Neural cell (in vitro differentiated cells): ENCODE data around the gene MACF1. TPM values are rescaled to one million over a fixed set of nuclear protein-coding genes. Genes with fewer than 3 reads are reported as not detected.

Experiments used
- H2AFZ ChIP-seq: fragments of 200-600, 300-800 bp; sonication (generic), shearing (Covaris generic); 2 replicates; pipeline ENCODE4 v1.6.0; 2014; ENCODE audit warnings: low read depth, mild to moderate bottlenecking, antibody characterized with exemption, low read length, moderate library complexity
- H3F3A ChIP-seq: fragments of 200-600 bp; shearing (Covaris generic); 2 replicates; pipeline ENCODE4 v1.6.1; 2016; ENCODE audit warnings: mild to moderate bottlenecking, moderate library complexity, mixed read lengths, antibody characterized with exemption, low read length; ENCODE audit not compliant: insufficient read depth, poor library complexity, severe bottlenecking
- H3K27ac ChIP-seq: fragments of 200-600, 300-800 bp; sonication (generic), shearing (Covaris generic); 2 replicates; pipeline ENCODE4 v1.5.1; 2014; ENCODE audit warnings: mild to moderate bottlenecking, low read length, moderate library complexity
- H3K27me3 ChIP-seq: fragments of 300-800, 200-600 bp; sonication (generic), shearing (Covaris generic); 2 replicates; pipeline ENCODE4 v1.6.0; 2014; ENCODE audit warnings: mild to moderate bottlenecking, low read depth, low read length, moderate library complexity; ENCODE audit not compliant: insufficient read depth
- H3K36me3 ChIP-seq: fragments of 300-800, 200-600 bp; sonication (generic), shearing (Covaris generic); 2 replicates; pipeline ENCODE4 v1.5.1; 2014; ENCODE audit warnings: mild to moderate bottlenecking, antibody characterized with exemption, low read length, moderate library complexity; ENCODE audit not compliant: insufficient read depth
- H3K4me2 ChIP-seq: fragments of 300-800, 200-600 bp; sonication (generic), shearing (Covaris generic); 2 replicates; pipeline ENCODE4 v1.6.0; 2014; ENCODE audit warnings: mild to moderate bottlenecking, low read length
- H3K4me3 ChIP-seq: fragments of 300-800, 200-600 bp; sonication (generic), shearing (Covaris generic); 2 replicates; pipeline ENCODE4 v1.5.1; 2014; ENCODE audit warnings: mild to moderate bottlenecking, low read length, moderate library complexity
- H3K79me2 ChIP-seq: fragments of 200-600 bp; shearing (Covaris generic); replicated peaks from 2 replicates; pipeline ENCODE4 v1.6.0; 2014; ENCODE audit warnings: mild to moderate bottlenecking, low read length, moderate library complexity; ENCODE audit not compliant: insufficient read depth
- H3K9ac ChIP-seq: fragments of 300-800, 200-600 bp; sonication (generic), shearing (Covaris generic); 2 replicates; pipeline ENCODE4 v1.6.1; 2016; ENCODE audit warnings: mild to moderate bottlenecking, low read length, mixed read lengths
- H3K9me2 ChIP-seq: fragments of 200-600 bp; shearing (Covaris generic); 2 replicates; pipeline ENCODE4 v1.6.1; 2016; ENCODE audit warnings: mild to moderate bottlenecking, low read length, mixed read lengths; ENCODE audit not compliant: insufficient read depth
- H3K9me3 ChIP-seq: fragments of 200-600, 300-800 bp; sonication (generic), shearing (Covaris generic); 2 replicates; pipeline ENCODE4 v1.6.1; 2016; ENCODE audit warnings: mild to moderate bottlenecking, mixed run types, low read length, moderate library complexity, mixed read lengths
- H4K20me1 ChIP-seq: fragments of 200-600 bp; shearing (Covaris generic); 2 replicates; pipeline ENCODE4 v1.6.1; 2016; ENCODE audit warnings: mild to moderate bottlenecking, mixed run types; ENCODE audit not compliant: insufficient read depth
- EP300 ChIP-seq: fragments of 450-650 bp; conservative IDR thresholded peaks from 2 replicates; pipeline ENCODE4 v1.6.1; 2014; ENCODE audit warnings: antibody characterized with exemption, mild to moderate bottlenecking, moderate library complexity; ENCODE audit not compliant: poor library complexity, severe bottlenecking
- EZH2 ChIP-seq: fragments of 200-600, 300-800 bp; shearing (Covaris generic), sonication (generic); IDR thresholded peaks from 2 replicates; pipeline ENCODE4 v1.6.1; 2014; ENCODE audit warnings: antibody characterized with exemption, low read length, borderline replicate concordance, mild to moderate bottlenecking; ENCODE audit not compliant: insufficient read depth, poor library complexity, severe bottlenecking
- MXI1 ChIP-seq: fragments of 450-650 bp; conservative IDR thresholded peaks from 2 replicates; pipeline ENCODE4 v1.6.1; 2014; ENCODE audit warnings: antibody characterized with exemption, mild to moderate bottlenecking; ENCODE audit not compliant: poor library complexity, severe bottlenecking
- POLR2AphosphoS5 ChIP-seq: IDR thresholded peaks from 2 replicates; pipeline ENCODE4 v1.6.1; 2012
- RAD21 ChIP-seq: fragments of 450-650 bp; conservative IDR thresholded peaks from 2 replicates; pipeline ENCODE4 v1.6.1; 2014; ENCODE audit warnings: antibody characterized with exemption, mild to moderate bottlenecking, moderate library complexity
- TAF1 ChIP-seq: IDR thresholded peaks from 2 replicates; pipeline ENCODE4 v1.6.1; 2012; ENCODE audit warnings: low read depth
- polyA plus RNA-seq: library from polyadenylated mRNA; depleted of rRNA; stranded (reverse); fragments of >200 nt; gene quantifications from 2 replicates; pipeline ENCODE4 v1.2.3, GENCODE V29; 2014
- TF ChIP-seq, protein P1 (sequence below): fragments of 450-650 bp; IDR thresholded peaks from 2 replicates; pipeline ENCODE4 v1.5.1; 2014; ENCODE audit warnings: antibody characterized with exemption, mild to moderate bottlenecking, moderate library complexity; ENCODE audit not compliant: poor library complexity, severe bottlenecking

Gene MACF1
- polyA plus RNA-seq, 1 donor from 2014 or later = 176 TPM

DNA sequence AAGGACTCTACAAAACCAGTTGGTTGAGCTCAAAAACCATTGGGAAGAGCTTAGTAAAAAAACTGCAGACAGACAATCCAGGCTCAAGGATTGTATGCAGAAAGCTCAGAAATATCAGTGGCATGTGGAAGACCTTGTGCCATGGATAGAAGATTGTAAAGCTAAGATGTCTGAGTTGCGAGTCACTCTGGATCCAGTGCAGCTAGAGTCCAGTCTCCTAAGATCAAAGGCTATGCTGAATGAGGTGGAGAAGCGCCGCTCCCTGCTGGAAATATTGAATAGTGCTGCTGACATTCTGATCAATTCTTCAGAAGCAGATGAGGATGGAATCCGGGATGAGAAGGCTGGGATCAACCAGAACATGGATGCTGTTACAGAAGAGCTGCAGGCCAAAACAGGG lies 183.0 kb downstream of the MACF1 start (continued):
- TF ChIP-seq EZH2 (no peak), RAD21 (no peak), POLR2AphosphoS5 (no peak)

DNA sequence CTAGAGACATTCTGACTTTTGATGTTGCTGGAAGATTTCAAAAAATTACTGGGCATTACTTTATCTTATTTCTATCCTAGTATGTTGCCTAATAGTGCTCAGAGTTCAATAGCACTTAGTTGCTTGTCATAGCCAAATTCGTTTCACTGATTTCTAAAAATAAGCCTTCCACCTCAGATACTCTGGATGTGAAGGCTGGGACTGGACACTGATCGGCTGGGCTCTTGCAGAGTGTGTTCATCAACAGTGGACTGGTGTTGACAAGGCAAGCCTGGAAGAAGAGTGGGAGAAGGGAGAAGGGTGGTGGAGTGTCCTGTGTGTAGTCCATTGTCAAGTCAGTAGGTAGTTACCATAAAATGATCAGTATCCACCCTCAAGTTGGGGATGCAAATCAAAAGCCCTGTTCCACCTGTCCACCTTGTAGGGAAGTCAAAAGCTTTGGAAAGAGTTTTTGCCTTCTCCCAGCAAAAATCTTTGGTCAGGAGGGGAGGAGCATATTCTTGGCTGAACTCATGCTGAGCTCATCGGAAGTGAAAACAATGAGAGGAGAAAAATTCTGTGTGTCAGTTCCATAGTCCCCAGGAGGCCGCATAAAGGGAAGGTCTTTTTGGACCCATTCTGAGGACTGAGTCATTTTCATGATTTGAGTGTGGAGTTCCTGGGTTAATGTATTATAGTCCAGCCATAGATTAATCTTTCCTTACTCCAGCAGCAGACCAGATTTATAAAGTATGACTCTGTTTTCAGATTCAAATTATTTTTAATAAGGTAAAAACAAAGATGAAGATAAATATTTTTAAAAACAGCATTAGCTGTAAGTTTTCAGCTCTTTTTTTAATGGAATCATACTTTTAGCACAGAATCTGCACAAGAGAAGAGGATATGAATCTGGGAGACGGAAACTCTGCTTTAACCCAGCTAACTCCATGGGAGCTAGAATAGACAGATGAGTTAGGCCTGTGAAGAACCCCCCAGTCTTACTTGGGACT lies 187.5 kb downstream of the MACF1 start:
- Histone ChIP-seq H2AFZ (no peak overlapping the region), H3K4me2 (no peak overlapping the region), H3F3A (no peaks in the 10 kb centered on the region), H3K36me3 (peaks cover 6% of the 10 kb centered on the region), H3K79me2 (peaks cover 57% of the 10 kb centered on the region), H3K27ac (no peak overlapping the region), H3K9me3 (no peaks in the 10 kb centered on the region), H3K9ac (no peak overlapping the region), H3K4me3 (no peak overlapping the region), H3K27me3 (no peaks in the 10 kb centered on the region), H3K9me2 (no peaks in the 10 kb centered on the region), H4K20me1 (peaks cover 5% of the 10 kb centered on the region)
- no peak for TF ChIP-seq MXI1
- TF ChIP-seq, protein P1, sequence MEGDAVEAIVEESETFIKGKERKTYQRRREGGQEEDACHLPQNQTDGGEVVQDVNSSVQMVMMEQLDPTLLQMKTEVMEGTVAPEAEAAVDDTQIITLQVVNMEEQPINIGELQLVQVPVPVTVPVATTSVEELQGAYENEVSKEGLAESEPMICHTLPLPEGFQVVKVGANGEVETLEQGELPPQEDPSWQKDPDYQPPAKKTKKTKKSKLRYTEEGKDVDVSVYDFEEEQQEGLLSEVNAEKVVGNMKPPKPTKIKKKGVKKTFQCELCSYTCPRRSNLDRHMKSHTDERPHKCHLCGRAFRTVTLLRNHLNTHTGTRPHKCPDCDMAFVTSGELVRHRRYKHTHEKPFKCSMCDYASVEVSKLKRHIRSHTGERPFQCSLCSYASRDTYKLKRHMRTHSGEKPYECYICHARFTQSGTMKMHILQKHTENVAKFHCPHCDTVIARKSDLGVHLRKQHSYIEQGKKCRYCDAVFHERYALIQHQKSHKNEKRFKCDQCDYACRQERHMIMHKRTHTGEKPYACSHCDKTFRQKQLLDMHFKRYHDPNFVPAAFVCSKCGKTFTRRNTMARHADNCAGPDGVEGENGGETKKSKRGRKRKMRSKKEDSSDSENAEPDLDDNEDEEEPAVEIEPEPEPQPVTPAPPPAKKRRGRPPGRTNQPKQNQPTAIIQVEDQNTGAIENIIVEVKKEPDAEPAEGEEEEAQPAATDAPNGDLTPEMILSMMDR = no peak
- TF ChIP-seq TAF1 = no peak
- TF ChIP-seq EP300 = no peak
- no peak for TF ChIP-seq POLR2AphosphoS5
- TF ChIP-seq EZH2 = no peak

DNA sequence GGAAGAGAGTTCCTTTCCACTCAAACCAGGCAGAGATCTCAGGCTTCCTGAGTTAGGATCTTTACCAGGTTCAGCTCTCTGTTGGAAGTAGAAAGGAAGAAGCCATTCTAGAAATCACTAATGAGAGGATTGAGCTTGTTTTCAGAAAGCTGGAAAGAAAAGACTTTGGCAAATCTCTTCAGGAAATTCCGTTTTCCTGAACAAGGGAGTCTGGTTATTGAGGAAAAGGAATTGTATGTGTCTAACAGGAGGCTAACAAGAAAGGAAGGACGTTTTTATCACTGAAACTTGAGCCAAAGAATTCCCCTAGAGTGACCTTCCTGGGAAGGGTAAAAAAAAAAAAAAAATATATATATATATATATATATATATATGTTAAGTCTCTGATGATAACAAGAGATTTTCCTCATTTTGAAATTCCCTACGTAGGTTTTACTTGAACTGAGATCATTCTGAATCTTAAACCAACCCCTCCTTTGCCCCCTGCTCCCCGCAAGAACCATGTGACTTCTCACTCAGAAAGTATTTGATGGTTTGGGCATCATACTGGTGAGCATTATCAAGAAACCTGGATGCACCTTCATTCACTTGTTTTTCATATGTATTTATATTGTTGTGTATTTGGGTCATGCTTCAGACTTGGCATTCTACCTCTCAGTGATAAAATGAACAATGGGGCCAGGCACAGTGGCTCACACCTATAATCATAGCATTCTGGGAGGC lies 188.5 kb downstream of the MACF1 start:
- TF ChIP-seq, protein P1 = no peak
- no peak for TF ChIP-seq RAD21
- Histone ChIP-seq H3K9me3 (no peaks in the 10 kb centered on the region), H3K27me3 (no peaks in the 10 kb centered on the region), H2AFZ (no peak overlapping the region), H3K4me3 (no peak overlapping the region), H3K79me2 (peaks cover 64% of the 10 kb centered on the region), H3K36me3 (peaks cover 2% of the 10 kb centered on the region), H3K27ac (no peak overlapping the region), H3K9me2 (no peaks in the 10 kb centered on the region), H3K9ac (no peak overlapping the region), H3F3A (no peaks in the 10 kb centered on the region), H3K4me2 (no peak overlapping the region), H4K20me1 (peaks cover 5% of the 10 kb centered on the region)
